Nephron progenitor cell (in vitro differentiated cells): ENCODE data around the gene PPP5C.

Source experiments
- DNase-seq: peaks from one replicate; pipeline ENCODE4 v3.0.0; 2021
- H3K27ac Mint-ChIP-seq: 2 replicates; pipeline ENCODE4 v1.8.0; 2021; ENCODE audit warnings: mild to moderate bottlenecking, moderate library complexity, mixed read lengths
- H3K27me3 Mint-ChIP-seq: 2 replicates; pipeline ENCODE4 v1.8.0; 2021; ENCODE audit warnings: mild to moderate bottlenecking, low read depth, mixed read lengths; ENCODE audit not compliant: poor library complexity
- H3K36me3 Mint-ChIP-seq: 2 replicates; pipeline ENCODE4 v1.8.0; 2021; ENCODE audit warnings: low read depth, mixed read lengths
- H3K4me1 Mint-ChIP-seq: 2 replicates; pipeline ENCODE4 v1.8.0; 2021; ENCODE audit warnings: mixed read lengths
- H3K4me3 Mint-ChIP-seq: 2 replicates; pipeline ENCODE4 v1.8.0; 2021; ENCODE audit warnings: mild to moderate bottlenecking, moderate library complexity, mixed read lengths
- H3K9me3 Mint-ChIP-seq: 2 replicates; pipeline ENCODE4 v1.8.0; 2021; ENCODE audit warnings: mild to moderate bottlenecking, moderate library complexity, mixed read lengths
- CTCF ChIP-seq: fragments of 200-600 bp; sonication (generic); IDR thresholded peaks from 2 replicates; pipeline ENCODE4 v1.5.0; 2021; ENCODE audit warnings: antibody characterized with exemption

PPP5C gene

GRCh38 chr19:46404753-46405468, 58.0 kb downstream of the PPP5C start:
- TF ChIP-seq CTCF: peak; percentile 15
- Mint-ChIP-seq H3K4me1 (peaks cover 60% of the 10 kb centered on the region), H3K27me3 (peaks cover 20% of the 10 kb centered on the region), H3K27ac (no peak overlapping the region), H3K36me3 (no peaks in the 10 kb centered on the region), H3K9me3 (no peaks in the 10 kb centered on the region), H3K4me3 (peak overlapping the region; percentile 82)
- DNase-seq: peak; percentile 51

GRCh38 chr19:46406976-46407375, 60.1 kb downstream of the PPP5C start:
- H3K9me3 Mint-ChIP-seq: no peaks in the 10 kb centered on the region
- H3K4me3 Mint-ChIP-seq: peak overlapping the region; percentile 39
- DNase-seq: no peak
- H3K36me3 Mint-ChIP-seq: peaks cover 16% of the 10 kb centered on the region
- H3K27me3 Mint-ChIP-seq: peaks cover 20% of the 10 kb centered on the region
- no peak for TF ChIP-seq CTCF
- H3K4me1 Mint-ChIP-seq: peaks cover 81% of the 10 kb centered on the region
- no peak overlapping the region for H3K27ac Mint-ChIP-seq

- Mint-ChIP-seq H3K27ac (peak overlapping the region; percentile 88), H3K4me1 (peaks cover 89% of the 10 kb centered on the region), H3K36me3 (peaks cover 16% of the 10 kb centered on the region), H3K9me3 (no peaks in the 10 kb centered on the region), H3K4me3 (peak overlapping the region; percentile 73), H3K27me3 (peaks cover 20% of the 10 kb centered on the region)
- DNase-seq: no peak
- TF ChIP-seq CTCF: no peak
Observed at GRCh38 chr19:46407856-46408663, 61.2 kb downstream of the PPP5C start.

GRCh38 chr19:46408664-46409039, 61.8 kb downstream of the PPP5C start:
- peaks cover 90% of the 10 kb centered on the region for H3K4me1 Mint-ChIP-seq
- DNase-seq: peak; percentile 58
- peak overlapping the region; percentile 88 for H3K27ac Mint-ChIP-seq
- H3K4me3 Mint-ChIP-seq: peak overlapping the region; percentile 73
- H3K9me3 Mint-ChIP-seq: no peaks in the 10 kb centered on the region
- peaks cover 20% of the 10 kb centered on the region for H3K27me3 Mint-ChIP-seq
- no peak for TF ChIP-seq CTCF
- peaks cover 16% of the 10 kb centered on the region for H3K36me3 Mint-ChIP-seq

GRCh38 chr19:46409191-46409590, 62.3 kb downstream of the PPP5C start:
- H3K4me3 Mint-ChIP-seq: peak overlapping the region; percentile 72
- H3K9me3 Mint-ChIP-seq: no peaks in the 10 kb centered on the region
- no peak for TF ChIP-seq CTCF
- peaks cover 17% of the 10 kb centered on the region for H3K27me3 Mint-ChIP-seq
- peaks cover 16% of the 10 kb centered on the region for H3K36me3 Mint-ChIP-seq
- no peak overlapping the region for H3K27ac Mint-ChIP-seq
- peaks cover 90% of the 10 kb centered on the region for H3K4me1 Mint-ChIP-seq
- DNase-seq: no peak
